ENCODE measurements around the gene SMC6. TPM values are rescaled to one million over a fixed set of nuclear protein-coding genes. Genes with fewer than 3 reads are reported as not detected.

SMC6 gene
- polyA plus RNA-seq, 1 of the 3 experiments (the other 2 are of a cell fraction): 6.5 TPM

DNA sequence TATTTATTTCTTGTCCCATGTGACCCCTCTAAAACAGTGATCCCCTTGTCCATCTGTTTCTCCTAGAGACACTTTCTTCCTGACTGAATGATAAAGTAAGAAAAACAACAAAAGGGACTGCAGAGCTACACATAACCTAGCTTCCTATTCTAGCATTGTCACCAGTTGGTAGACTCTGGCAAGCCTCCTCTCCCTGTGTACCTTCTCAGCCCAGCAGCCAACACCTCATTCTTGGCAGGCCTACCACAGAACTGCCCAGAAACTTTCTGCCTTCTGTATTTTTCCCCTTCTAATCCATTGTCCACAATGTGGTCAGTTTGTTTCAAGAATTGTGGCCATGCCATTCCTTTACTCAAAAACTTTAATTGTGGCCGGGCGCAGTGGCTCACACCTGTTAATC lies 13.4 kb downstream of the SMC6 start:
- Histone ChIP-seq H4K20me1 (ENCODE audit: insufficient read depth) (no peaks in the 10 kb centered on the region), H3K9me2 (no peaks in the 10 kb centered on the region), H3K79me2 (ENCODE audit: insufficient read depth) (peaks cover 27% of the 10 kb centered on the region), H3K9ac (no peak overlapping the region), H3K36me3 (replicated peaks in 1 of 2; ENCODE audit: control insufficient read depth in 1 of 2, insufficient read depth in 2 of 2, low read length in 1 of 2) (peaks cover 70% of the 10 kb centered on the region in 2 experiments), H3K9me3 (no peaks in the 10 kb centered on the region), H3K27ac (ENCODE audit: low read depth in 2 of 2, low read length in 1 of 2) (no peak overlapping the region), H2AFZ (ENCODE audit: low read depth) (no peak overlapping the region), H3K4me3 (ENCODE audit: low read depth in 2 of 2, low read length in 1 of 2) (no peak overlapping the region), H3K4me1 (ENCODE audit: control insufficient read depth in 1 of 2, insufficient read depth in 2 of 2, low read depth in 1 of 2, low read length in 1 of 2) (peaks cover 0 to 9% of the 10 kb centered on the region in 2 experiments; a peak in 1 of 4 replicates), H3F3A (replicated peaks; ENCODE audit: insufficient read depth) (peaks cover 21% of the 10 kb centered on the region), H3K27me3 (ENCODE audit: insufficient read depth) (no peaks in the 10 kb centered on the region), H3K4me2 (no peak overlapping the region)
- WGBS (ENCODE audit: low lambda C conversion rate): 98% methylated on average over 2 of the region's 2 CpGs
- no peak for TF ChIP-seq NFIC (IDR thresholded peaks at IDR 0.05; ENCODE audit: borderline replicate concordance)
- TF ChIP-seq, protein P1, sequence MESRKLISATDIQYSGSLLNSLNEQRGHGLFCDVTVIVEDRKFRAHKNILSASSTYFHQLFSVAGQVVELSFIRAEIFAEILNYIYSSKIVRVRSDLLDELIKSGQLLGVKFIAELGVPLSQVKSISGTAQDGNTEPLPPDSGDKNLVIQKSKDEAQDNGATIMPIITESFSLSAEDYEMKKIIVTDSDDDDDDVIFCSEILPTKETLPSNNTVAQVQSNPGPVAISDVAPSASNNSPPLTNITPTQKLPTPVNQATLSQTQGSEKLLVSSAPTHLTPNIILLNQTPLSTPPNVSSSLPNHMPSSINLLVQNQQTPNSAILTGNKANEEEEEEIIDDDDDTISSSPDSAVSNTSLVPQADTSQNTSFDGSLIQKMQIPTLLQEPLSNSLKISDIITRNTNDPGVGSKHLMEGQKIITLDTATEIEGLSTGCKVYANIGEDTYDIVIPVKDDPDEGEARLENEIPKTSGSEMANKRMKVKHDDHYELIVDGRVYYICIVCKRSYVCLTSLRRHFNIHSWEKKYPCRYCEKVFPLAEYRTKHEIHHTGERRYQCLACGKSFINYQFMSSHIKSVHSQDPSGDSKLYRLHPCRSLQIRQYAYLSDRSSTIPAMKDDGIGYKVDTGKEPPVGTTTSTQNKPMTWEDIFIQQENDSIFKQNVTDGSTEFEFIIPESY (IDR thresholded peaks at IDR 0.05; ENCODE audit: borderline replicate concordance, low read depth): no peak
- no peak for TF ChIP-seq JUND (IDR thresholded peaks at IDR 0.05)
- no peak for DNase-seq
- CTCF ChIA-PET: interaction anchor here (1.1 to 2.9 kb wide), 3 partner anchors 8 to 21 kb away, joined by 4 to 14 read pairs (median 5); no protein-coding TSS in a partner anchor
- POLR2A ChIA-PET: no interaction called here

DNA sequence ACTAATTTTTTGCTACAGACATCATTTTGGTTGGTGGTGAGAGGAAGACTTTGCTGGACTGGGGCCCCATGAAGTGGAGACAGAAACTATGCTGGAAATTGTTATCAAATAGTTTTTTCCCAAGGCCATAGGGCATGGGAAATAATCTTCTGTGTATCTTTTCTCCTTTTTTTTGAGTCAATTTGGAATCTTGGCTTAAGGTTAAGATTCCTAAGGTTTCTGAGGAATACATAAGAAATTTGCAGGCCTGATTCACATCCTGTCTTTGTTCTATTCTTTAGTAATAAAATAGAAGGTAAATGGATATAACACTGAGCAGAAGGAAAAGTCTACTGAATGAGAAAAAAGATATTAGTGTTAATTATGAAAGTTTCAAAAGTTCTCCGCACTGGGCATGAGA lies 16.6 kb downstream of the SMC6 start:
- Histone ChIP-seq H3K9me3 (no peaks in the 10 kb centered on the region), H3K4me1 (ENCODE audit: control insufficient read depth in 1 of 2, insufficient read depth in 2 of 2, low read depth in 1 of 2, low read length in 1 of 2) (peaks cover 2 to 9% of the 10 kb centered on the region in 2 experiments; a peak in 3 of 4 replicates), H3K4me2 (peak overlapping the region; percentile 32; the same call in 1 of the 2 replicates), H3K4me3 (ENCODE audit: low read depth in 2 of 2, low read length in 1 of 2) (no peak overlapping the region), H4K20me1 (ENCODE audit: insufficient read depth) (no peaks in the 10 kb centered on the region), H3K36me3 (replicated peaks in 1 of 2; ENCODE audit: control insufficient read depth in 1 of 2, insufficient read depth in 2 of 2, low read length in 1 of 2) (peaks cover 66% of the 10 kb centered on the region in 2 experiments), H3K27me3 (ENCODE audit: insufficient read depth) (no peaks in the 10 kb centered on the region), H3K27ac (ENCODE audit: low read depth in 2 of 2, low read length in 1 of 2) (peak overlapping the region in 1 of 2 experiments; percentile 89; a peak in 3 of 4 replicates), H2AFZ (ENCODE audit: low read depth) (no peak overlapping the region), H3F3A (replicated peaks; ENCODE audit: insufficient read depth) (peaks cover 21% of the 10 kb centered on the region), H3K79me2 (ENCODE audit: insufficient read depth) (peaks cover 19% of the 10 kb centered on the region), H3K9ac (peak overlapping the region; percentile 62; the same call in 1 of the 2 replicates), H3K9me2 (no peaks in the 10 kb centered on the region)
- DNase-seq: no peak
- ChIA-PET CTCF (interaction anchor here (1.3 to 4.9 kb wide), 3 partner anchors 8 to 17 kb away, joined by 3 to 42 read pairs (median 4); no protein-coding TSS in a partner anchor), POLR2A (no interaction called here)
- WGBS (ENCODE audit: low lambda C conversion rate): 84% methylated on average over 1 of the region's 1 CpG
- TF ChIP-seq TAF1 (IDR thresholded peaks at IDR 0.05; ENCODE audit: borderline replicate concordance, low read depth, low read length): no peak
- no peak for TF ChIP-seq RXRA (IDR thresholded peaks at IDR 0.05; ENCODE audit: borderline replicate concordance, low read depth)
- TF ChIP-seq FOSL2 (IDR thresholded peaks at IDR 0.05; ENCODE audit: borderline replicate concordance, low read depth): peak; percentile 25; the same call in 1 of the 2 replicates
- peak; percentile 30 for TF ChIP-seq TCF12 (IDR thresholded peaks at IDR 0.05)
- no peak for TF ChIP-seq SMC3 (IDR thresholded peaks at IDR 0.05; ENCODE audit: low read depth, low read length)
- TF ChIP-seq, protein P2, sequence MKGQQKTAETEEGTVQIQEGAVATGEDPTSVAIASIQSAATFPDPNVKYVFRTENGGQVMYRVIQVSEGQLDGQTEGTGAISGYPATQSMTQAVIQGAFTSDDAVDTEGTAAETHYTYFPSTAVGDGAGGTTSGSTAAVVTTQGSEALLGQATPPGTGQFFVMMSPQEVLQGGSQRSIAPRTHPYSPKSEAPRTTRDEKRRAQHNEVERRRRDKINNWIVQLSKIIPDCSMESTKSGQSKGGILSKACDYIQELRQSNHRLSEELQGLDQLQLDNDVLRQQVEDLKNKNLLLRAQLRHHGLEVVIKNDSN (IDR thresholded peaks at IDR 0.05; ENCODE audit: borderline replicate concordance, low read depth): no peak
- TF ChIP-seq JUND (IDR thresholded peaks at IDR 0.05): peak; percentile 35
- TF ChIP-seq TEAD4 (IDR thresholded peaks at IDR 0.05; ENCODE audit: borderline replicate concordance, insufficient read depth): no peak
- peak; percentile 51; the same call in 1 of the 2 replicates for TF ChIP-seq NFIC (IDR thresholded peaks at IDR 0.05; ENCODE audit: borderline replicate concordance)
